H1 (cell line): ENCODE results near the gene TFPT. TPM values are rescaled to one million over a fixed set of nuclear protein-coding genes. Genes with fewer than 3 reads are reported as not detected.

ENCODE experiments used
- CTCF ChIA-PET: fragments of 300-600 bp; sonication (Branson Sonifier 250); formaldehyde crosslinking; loops from one replicate; lab custom pipeline; 2021; ENCODE audit not compliant: partially characterized antibody; lab: Charles Lee
- POLR2A ChIA-PET: fragments of 300-600 bp; sonication (Branson Sonifier 250); formaldehyde crosslinking; loops from one replicate; lab custom pipeline; 2021; ENCODE audit warnings: inconsistent platforms; ENCODE audit not compliant: partially characterized antibody; lab: Charles Lee
- DNase-seq, 2 experiments: peaks; one replicate each; pipeline versions ENCODE4 v3.0.0 to v3.0.0-alpha.2; 2010 to 2022; ENCODE audit warnings: low spot score in 2 of 2, low read depth in 1 of 2, mixed read lengths in 1 of 2
- FAIRE-seq: peaks from 2 replicates; lab custom pipeline; 2011; peaks lifted over from hg19 to GRCh38; lab: Jason Lieb, UNC
- H2AFZ ChIP-seq: 2 replicates; pipeline ENCODE4 v1.8.1; 2012; ENCODE audit warnings: low read length, inconsistent platforms
- H2AK5ac ChIP-seq: 2 replicates; pipeline ENCODE4 v1.6.1; 2013; ENCODE audit warnings: low read depth, low read length
- H2BK120ac ChIP-seq: replicated peaks from 2 replicates; pipeline ENCODE3; 2013; ENCODE audit warnings: low read depth, low read length, inconsistent platforms
- H2BK12ac ChIP-seq: 2 replicates; pipeline ENCODE4 v1.6.1; 2013; ENCODE audit warnings: low read depth, low read length
- H2BK15ac ChIP-seq: 2 replicates; pipeline ENCODE4 v1.6.1; 2013; ENCODE audit warnings: low read length
- H2BK20ac ChIP-seq: 2 replicates; pipeline ENCODE4 v1.6.1; 2013; ENCODE audit warnings: low read length
- H2BK5ac ChIP-seq: 2 replicates; pipeline ENCODE4 v1.6.1; 2013; ENCODE audit warnings: low read depth, low read length
- H3K14ac ChIP-seq: 2 replicates; pipeline ENCODE4 v1.6.1; 2013; ENCODE audit warnings: inconsistent platforms; ENCODE audit not compliant: insufficient read length
- H3K18ac ChIP-seq: 2 replicates; pipeline ENCODE4 v1.6.1; 2013; ENCODE audit warnings: low read length; ENCODE audit errors: extremely low read depth
- H3K23ac ChIP-seq: 2 replicates; pipeline ENCODE4 v1.6.1; 2013; ENCODE audit warnings: inconsistent platforms; ENCODE audit not compliant: insufficient read length
- H3K23me2 ChIP-seq: 2 replicates; pipeline ENCODE4 v1.6.1; 2013; ENCODE audit warnings: low read depth, low read length
- H3K27ac ChIP-seq: 2 replicates; pipeline ENCODE4 v1.6.1; 2011; ENCODE audit warnings: low read depth, low read length, inconsistent platforms
- H3K27me3 ChIP-seq, 4 experiments: replicated peaks in 1 of 4; 1 replicate in 1 of 4; 2 replicates in 3 of 4; pipeline versions ENCODE4 v1.6.1 to v1.8.1; 2011 to 2013; ENCODE audit warnings: low read length in 3 of 4, mild to moderate bottlenecking in 3 of 4, inconsistent platforms in 2 of 4, mixed read lengths in 2 of 4, moderate library complexity in 1 of 4; ENCODE audit not compliant: control insufficient read depth in 3 of 4, insufficient read depth in 3 of 4; ENCODE audit errors: extremely low read depth in 1 of 4
- H3K36me3 ChIP-seq, 4 experiments: 2 replicates each; pipeline versions ENCODE4 v1.6.1 to v1.8.1; 2011 to 2013; ENCODE audit warnings: mild to moderate bottlenecking in 4 of 4, low read length in 3 of 4, moderate library complexity in 2 of 4, control low read depth in 1 of 4, inconsistent platforms in 1 of 4; ENCODE audit not compliant: insufficient read depth in 4 of 4, control insufficient read depth in 2 of 4
- H3K4ac ChIP-seq: replicated peaks from 2 replicates; pipeline ENCODE3; 2013; ENCODE audit warnings: low read length, low read depth, mixed read lengths, inconsistent platforms; ENCODE audit not compliant: insufficient read length
- H3K4me1 ChIP-seq, 4 experiments: replicated peaks in 1 of 4; 1 replicate in 1 of 4; 2 replicates in 3 of 4; pipeline versions ENCODE4 v1.6.1 to v1.8.1; 2011 to 2013; ENCODE audit warnings: low read length in 3 of 4, inconsistent platforms in 2 of 4, mixed read lengths in 1 of 4; ENCODE audit not compliant: insufficient read depth in 4 of 4, control insufficient read depth in 3 of 4
- H3K4me2 ChIP-seq, 2 experiments: 2 replicates each; pipeline versions ENCODE4 v1.6.1 to v1.8.1; 2011 to 2013; ENCODE audit warnings: low read depth in 2 of 2, low read length in 2 of 2, control low read depth in 1 of 2, inconsistent platforms in 1 of 2, mild to moderate bottlenecking in 1 of 2; ENCODE audit not compliant: insufficient read depth in 1 of 2
- H3K4me3 ChIP-seq, 4 experiments: fragments of 200-600, 300-600 bp in 1 of 4; sonication (generic), shearing (Covaris generic), sonication (Bioruptor Twin) in 1 of 4; 2 replicates each; pipeline versions ENCODE4 v1.5.1 to v1.8.1; 2011 to 2016; ENCODE audit warnings: low read length in 4 of 4, low read depth in 3 of 4, control low read depth in 2 of 4, inconsistent platforms in 2 of 4, mild to moderate bottlenecking in 2 of 4, mixed read lengths in 1 of 4, moderate library complexity in 1 of 4; ENCODE audit not compliant: insufficient read depth in 2 of 4; ENCODE audit errors: extremely low read depth in 1 of 4
- H3K56ac ChIP-seq: replicated peaks from 2 replicates; pipeline ENCODE3; 2013; ENCODE audit warnings: low read depth, mild to moderate bottlenecking, mixed read lengths, low read length, inconsistent platforms; ENCODE audit not compliant: insufficient read length
- H3K79me1 ChIP-seq: 2 replicates; pipeline ENCODE4 v1.6.1; 2013; ENCODE audit warnings: low read depth, low read length, control low read depth
- H3K79me2 ChIP-seq, 2 experiments: 2 replicates each; pipeline versions ENCODE4 v1.6.1 to v1.8.1; 2012 to 2013; ENCODE audit warnings: low read length in 2 of 2, mild to moderate bottlenecking in 2 of 2, inconsistent platforms in 1 of 2; ENCODE audit not compliant: insufficient read depth in 2 of 2, control insufficient read depth in 1 of 2
- H3K9ac ChIP-seq, 4 experiments: replicated peaks in 1 of 4; 1 replicate in 1 of 4; 2 replicates in 3 of 4; pipeline versions ENCODE4 v1.6.1 to v1.8.1; 2011 to 2013; ENCODE audit warnings: low read depth in 3 of 4, low read length in 3 of 4, control low read depth in 2 of 4, mild to moderate bottlenecking in 2 of 4, moderate library complexity in 2 of 4, inconsistent platforms in 1 of 4; ENCODE audit errors: extremely low read depth in 1 of 4
- H3K9me3 ChIP-seq, 2 experiments: 2 replicates each; pipeline versions ENCODE4 v1.6.1 to v1.8.1; 2012 to 2013; ENCODE audit warnings: mild to moderate bottlenecking in 2 of 2, moderate library complexity in 2 of 2, control low read depth in 1 of 2, inconsistent platforms in 1 of 2, low read depth in 1 of 2, low read length in 1 of 2, mixed read lengths in 1 of 2; ENCODE audit not compliant: insufficient read depth in 2 of 2
- H4K20me1 ChIP-seq, 2 experiments: replicated peaks in 1 of 2; 2 replicates each; pipeline versions ENCODE3 to v1.8.1; 2011 to 2013; ENCODE audit warnings: inconsistent platforms in 2 of 2, low read length in 2 of 2, mild to moderate bottlenecking in 1 of 2; ENCODE audit not compliant: insufficient read depth in 2 of 2, control insufficient read depth in 1 of 2
- H4K5ac ChIP-seq: 2 replicates; pipeline ENCODE4 v1.6.1; 2013; ENCODE audit warnings: low read length, low read depth, mixed read lengths, inconsistent platforms; ENCODE audit not compliant: insufficient read length
- H4K8ac ChIP-seq: 2 replicates; pipeline ENCODE4 v1.8.0; 2013; ENCODE audit warnings: mild to moderate bottlenecking, moderate library complexity, low read length, inconsistent platforms; ENCODE audit not compliant: insufficient read depth; ENCODE audit errors: extremely low read depth
- H4K91ac ChIP-seq: replicated peaks from 2 replicates; pipeline ENCODE3; 2013; ENCODE audit warnings: low read length, mixed read lengths, inconsistent platforms; ENCODE audit not compliant: insufficient read length
- CBX8 ChIP-seq: fragments of 300-800, 300-1000 bp; sonication (generic); IDR thresholded peaks from 2 replicates; pipeline ENCODE4 v1.7.1; 2016; ENCODE audit warnings: low read depth, low read length, borderline replicate concordance
- CHD2 ChIP-seq: IDR thresholded peaks from 2 replicates; pipeline ENCODE4 v1.6.1; 2012; ENCODE audit warnings: low read length, improper control_type of control experiment
- JUND ChIP-seq: IDR thresholded peaks from 2 replicates; pipeline ENCODE4 v1.6.1; 2011; ENCODE audit warnings: mild to moderate bottlenecking, improper control_type of control experiment, low read length
- KDM4A ChIP-seq: IDR thresholded peaks from one replicate; pipeline ENCODE4 v1.7.1; 2012; ENCODE audit warnings: low read depth, mild to moderate bottlenecking, moderate library complexity, low read length, inconsistent platforms; ENCODE audit not compliant: severe bottlenecking
- KDM5A ChIP-seq: fragments of 200-600 bp; IDR thresholded peaks from 2 replicates; pipeline ENCODE4 v1.7.1; 2012; ENCODE audit warnings: mild to moderate bottlenecking, low read length, inconsistent platforms, mixed read lengths
- POLR2A ChIP-seq, 2 experiments: IDR thresholded peaks; 1 replicate in 1 of 2; 2 replicates in 1 of 2; pipeline ENCODE4 v1.6.1; 2011; ENCODE audit warnings: low read depth in 2 of 2, low read length in 2 of 2, mild to moderate bottlenecking in 2 of 2; ENCODE audit errors: control extremely low read depth in 1 of 2
- RXRA ChIP-seq: IDR thresholded peaks from 2 replicates; pipeline ENCODE4 v1.6.1; 2011; ENCODE audit warnings: low read depth, mild to moderate bottlenecking, low read length, moderate library complexity; ENCODE audit not compliant: insufficient read depth
- SP2 ChIP-seq: IDR thresholded peaks from 2 replicates; pipeline ENCODE4 v1.6.1; 2012; ENCODE audit warnings: mild to moderate bottlenecking, low read length, inconsistent platforms
- TAF7 ChIP-seq: optimal IDR thresholded peaks from 2 replicates; pipeline ENCODE3; 2011; ENCODE audit warnings: low read depth, mild to moderate bottlenecking, inconsistent platforms, low read length, moderate library complexity, borderline replicate concordance
- TEAD4 ChIP-seq: IDR thresholded peaks from 2 replicates; pipeline ENCODE4 v1.6.1; 2012; ENCODE audit warnings: low read depth, low read length, inconsistent platforms, mixed read lengths
- WGBS, 2 experiments: shearing (Covaris generic) in 1 of 2; methylation state at CpG; one replicate each; pipeline versions ENCODE4 v1.1.6 to v1.1.7; 2013 to 2015; ENCODE audit warnings: low lambda C conversion rate in 2 of 2, mixed read lengths in 2 of 2, inconsistent platforms in 1 of 2, low coverage in 1 of 2, missing lambda C conversion rate in 1 of 2; ENCODE audit not compliant: insufficient replicate concordance in 2 of 2, insufficient coverage in 1 of 2, insufficient read length in 1 of 2; ENCODE audit errors: extremely low coverage in 1 of 2, missing lambda C conversion rate in 1 of 2; 5-methylcytosine and 5-hydroxymethylcytosine counted together
- polyA plus RNA-seq, 7 experiments: library from polyadenylated mRNA; depleted of rRNA in 3 of 7; stranded (reverse) in 5 of 7; unstranded in 2 of 7; fragments of >200 nt in 5 of 7; fragments of 200-250 nt in 2 of 7; gene quantifications; 1 replicate in 5 of 7; 2 replicates in 1 of 7; 4 replicates in 1 of 7; pipeline versions ENCODE4 v1.2.1 to v1.2.3, GENCODE V29; 2011 to 2013; ENCODE audit warnings: missing spikeins in 2 of 7, mixed read lengths in 2 of 7
- total RNA-seq: library from RNA; stranded (reverse); fragmentation: NEBNext Ultra II Directional; extraction: Animal tissue kit (Norgen Biotek cat#: 25700); gene quantifications from 2 replicates; pipeline ENCODE4 v1.2.1, GENCODE V29; 2021
- TF ChIP-seq, protein P1 (sequence below): IDR thresholded peaks from 2 replicates; pipeline ENCODE4 v1.6.1; 2012; ENCODE audit warnings: inconsistent platforms

Gene TFPT
- total and polyA plus RNA-seq, 2 of the 8 experiments (the other 6 are each of a cell fraction or from before 2014, with no cell fraction given), result 10.4 to 17.7 TPM

DNA sequence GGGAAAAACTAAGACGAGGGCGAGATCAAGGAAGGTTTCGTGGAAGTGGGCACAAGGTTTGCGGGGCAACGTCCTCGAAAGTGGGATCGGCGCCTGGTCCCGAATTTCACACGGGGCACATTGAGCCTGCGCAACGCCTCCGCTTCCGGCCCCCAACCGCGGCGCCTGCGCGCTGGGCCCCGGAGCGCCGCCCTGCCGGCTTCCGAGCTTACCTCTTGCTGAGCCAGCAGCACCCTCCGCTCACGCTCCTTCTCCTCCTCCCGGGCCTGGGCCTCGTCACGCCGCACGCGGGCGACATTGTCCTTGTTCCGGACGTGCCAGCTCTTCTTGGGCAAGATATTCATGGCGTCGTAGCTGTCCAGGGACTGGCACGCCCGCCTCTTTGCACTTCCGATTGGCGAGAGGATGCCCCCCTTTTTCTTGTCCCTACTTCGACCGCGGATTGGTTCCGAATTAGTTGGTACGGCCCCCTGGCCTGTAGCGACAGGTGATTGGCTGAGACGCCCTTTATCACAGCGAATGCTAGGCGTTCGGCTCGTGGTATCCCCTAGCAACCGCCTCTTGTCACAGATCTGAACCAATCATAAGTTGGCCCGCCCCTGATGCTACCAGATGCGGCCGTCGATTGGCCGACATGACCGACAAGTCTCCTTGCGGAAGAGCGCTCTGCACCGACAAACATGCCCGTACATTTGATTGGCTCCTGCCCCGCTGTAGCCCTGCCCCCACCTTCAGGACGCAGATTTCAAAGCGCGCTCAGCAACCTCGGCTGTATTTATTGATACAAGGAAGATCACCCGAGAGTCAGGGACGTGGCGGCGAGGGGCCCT lies 44.1 kb upstream of the TFPT start, which contains the start of gene LENG1:
Gene LENG1 (minus strand): TSS at position 370 of the 830 bp plus-strand sequence. CDS start 26 bp downstream, at position 344.
- Histone ChIP-seq H3K4me1 (peaks cover 0 to 24% (median 11%) of the 10 kb centered on the region in 4 experiments; a peak in 6 of 7 replicates), H3K56ac (peak within 1 kb of the TSS; percentile 49), H3K27me3 (peaks cover 0 to 8% (median 4%) of the 10 kb centered on the region in 4 experiments; a peak in 4 of 7 replicates), H2AK5ac (no peak within 1 kb of the TSS), H4K20me1 (peaks cover 1 to 19% of the 10 kb centered on the region in 2 experiments), H3K23ac (no peak within 1 kb of the TSS), H3K14ac (no peak within 1 kb of the TSS), H3K79me1 (peaks cover 10% of the 10 kb centered on the region), H3K4me2 (peak within 1 kb of the TSS; percentile 93 to 100), H3K27ac (peak within 1 kb of the TSS; percentile 84), H3K79me2 (no peaks in the 10 kb centered on the region), H4K5ac (peak within 1 kb of the TSS; percentile 99), H3K4me3 (peak within 1 kb of the TSS; percentile 81 to 96 (median 88)), H4K91ac (peak within 1 kb of the TSS; percentile 96), H2BK5ac (peak within 1 kb of the TSS; percentile 97), H3K9me3 (no peaks in the 10 kb centered on the region), H3K23me2 (peaks cover 20% of the 10 kb centered on the region), H3K9ac (peak within 1 kb of the TSS; percentile 53 to 91 (median 78)), H3K18ac (peak within 1 kb of the TSS; percentile 91), H3K4ac (peak within 1 kb of the TSS; percentile 89), H3K36me3 (peaks cover 8 to 20% (median 15%) of the 10 kb centered on the region in 4 experiments), H2BK15ac (peak within 1 kb of the TSS; percentile 97), H2BK120ac (no peak within 1 kb of the TSS), H4K8ac (peak within 1 kb of the TSS; percentile 75; the same call in 1 of the 2 replicates), H2BK20ac (no peak within 1 kb of the TSS), H2AFZ (peak within 1 kb of the TSS; percentile 65), H2BK12ac (peak within 1 kb of the TSS; percentile 62; the same call in 1 of the 2 replicates)
- WGBS, 2 experiments, result 2% methylated on average over 65 of the region's 72 CpGs; no CpG with 5 or more reads in 1 of the 2 experiments
- FAIRE-seq (peak; percentile 94), DNase-seq (peak; percentile 93 to 100)
- ChIA-PET POLR2A (interaction anchor here (0.7 to 14.8 kb wide), 11 partner anchors 11 to 51 kb away, joined by 3 to 348 read pairs (median 4); partner anchors contain the start of genes CNOT3, MBOAT7, PRPF31 and RPS9), CTCF (interaction anchor here (0.6 to 2.1 kb wide), 8 partner anchors 9 to 72 kb away, joined by 3 to 8 read pairs (median 4); partner anchors contain the start of gene TMC4)
- TF ChIP-seq RXRA (no peak), JUND (no peak), POLR2A (IDR thresholded peaks at IDR 0.05; ENCODE audit: control extremely low read depth in 1 of 2, low read depth in 2 of 2, low read length in 2 of 2) (peak; percentile 74 to 76; a peak in 2 of 3 replicates), SP2 (peak; percentile 85), KDM5A (peak; percentile 40), CHD2 (peak; percentile 90), KDM4A (peak; percentile 69), CBX8 (no peak), TAF7 (no peak), TEAD4 (no peak)
- TF ChIP-seq, protein P1, sequence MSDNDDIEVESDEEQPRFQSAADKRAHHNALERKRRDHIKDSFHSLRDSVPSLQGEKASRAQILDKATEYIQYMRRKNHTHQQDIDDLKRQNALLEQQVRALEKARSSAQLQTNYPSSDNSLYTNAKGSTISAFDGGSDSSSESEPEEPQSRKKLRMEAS, result peak; percentile 13; the same call in 1 of the 2 replicates
